Measurements from ENCODE around the gene OAS3.

DNA sequence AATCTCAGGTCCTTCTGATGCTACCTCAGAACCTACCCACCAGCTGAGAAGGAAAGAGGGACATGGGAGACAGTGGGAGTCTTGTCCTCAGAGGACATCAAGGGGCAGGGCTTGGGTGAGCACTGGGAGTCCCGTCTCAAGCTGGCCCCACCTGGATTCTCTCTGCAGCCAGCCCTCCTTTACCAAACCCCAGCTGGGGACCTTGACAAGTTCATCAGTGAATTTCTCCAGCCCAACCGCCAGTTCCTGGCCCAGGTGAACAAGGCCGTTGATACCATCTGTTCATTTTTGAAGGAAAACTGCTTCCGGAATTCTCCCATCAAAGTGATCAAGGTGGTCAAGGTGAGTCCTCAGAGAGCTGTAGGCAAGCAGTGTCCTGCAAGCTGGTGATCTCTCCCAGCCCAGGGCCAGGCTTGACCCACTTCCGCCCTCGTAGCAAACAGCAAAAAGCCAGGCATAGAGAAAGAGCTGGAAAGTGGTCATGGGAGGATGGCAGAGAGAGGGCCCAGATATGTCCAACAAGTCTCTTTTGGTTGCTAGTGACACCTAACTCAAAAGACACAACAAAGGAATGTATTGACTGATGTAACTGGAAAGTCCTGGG, 25.9 kb downstream of the OAS3 start:
- TF ChIP-seq, protein P1, sequence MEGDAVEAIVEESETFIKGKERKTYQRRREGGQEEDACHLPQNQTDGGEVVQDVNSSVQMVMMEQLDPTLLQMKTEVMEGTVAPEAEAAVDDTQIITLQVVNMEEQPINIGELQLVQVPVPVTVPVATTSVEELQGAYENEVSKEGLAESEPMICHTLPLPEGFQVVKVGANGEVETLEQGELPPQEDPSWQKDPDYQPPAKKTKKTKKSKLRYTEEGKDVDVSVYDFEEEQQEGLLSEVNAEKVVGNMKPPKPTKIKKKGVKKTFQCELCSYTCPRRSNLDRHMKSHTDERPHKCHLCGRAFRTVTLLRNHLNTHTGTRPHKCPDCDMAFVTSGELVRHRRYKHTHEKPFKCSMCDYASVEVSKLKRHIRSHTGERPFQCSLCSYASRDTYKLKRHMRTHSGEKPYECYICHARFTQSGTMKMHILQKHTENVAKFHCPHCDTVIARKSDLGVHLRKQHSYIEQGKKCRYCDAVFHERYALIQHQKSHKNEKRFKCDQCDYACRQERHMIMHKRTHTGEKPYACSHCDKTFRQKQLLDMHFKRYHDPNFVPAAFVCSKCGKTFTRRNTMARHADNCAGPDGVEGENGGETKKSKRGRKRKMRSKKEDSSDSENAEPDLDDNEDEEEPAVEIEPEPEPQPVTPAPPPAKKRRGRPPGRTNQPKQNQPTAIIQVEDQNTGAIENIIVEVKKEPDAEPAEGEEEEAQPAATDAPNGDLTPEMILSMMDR (conservative IDR thresholded peaks at IDR 0.05), result no peak
- TF ChIP-seq EZH2 (IDR thresholded peaks at IDR 0.05; ENCODE audit: low read depth), result no peak
